Coronary artery (tissue), 2 donors: ENCODE results near the gene SLC24A3.

Experiments used
- DNase-seq: peaks from one replicate; pipeline ENCODE4 v3.0.0-alpha.2; 2017; ENCODE audit warnings: low spot score
- H3K27ac ChIP-seq, 2 donors: fragments of 200-600 bp; sonication (generic); one replicate each; pipeline ENCODE4 v1.5.1; 2016 to 2019
- H3K4me3 ChIP-seq: fragments of 200-600 bp; sonication (generic); 2 replicates; pipeline ENCODE4 v1.5.1; 2016; ENCODE audit warnings: mild to moderate bottlenecking, moderate library complexity
- CTCF ChIP-seq: fragments of 200-600 bp; sonication (generic); IDR thresholded peaks from one replicate; pipeline ENCODE4 v1.5.1; 2019; ENCODE audit warnings: antibody characterized with exemption

The SLC24A3 gene

DNA sequence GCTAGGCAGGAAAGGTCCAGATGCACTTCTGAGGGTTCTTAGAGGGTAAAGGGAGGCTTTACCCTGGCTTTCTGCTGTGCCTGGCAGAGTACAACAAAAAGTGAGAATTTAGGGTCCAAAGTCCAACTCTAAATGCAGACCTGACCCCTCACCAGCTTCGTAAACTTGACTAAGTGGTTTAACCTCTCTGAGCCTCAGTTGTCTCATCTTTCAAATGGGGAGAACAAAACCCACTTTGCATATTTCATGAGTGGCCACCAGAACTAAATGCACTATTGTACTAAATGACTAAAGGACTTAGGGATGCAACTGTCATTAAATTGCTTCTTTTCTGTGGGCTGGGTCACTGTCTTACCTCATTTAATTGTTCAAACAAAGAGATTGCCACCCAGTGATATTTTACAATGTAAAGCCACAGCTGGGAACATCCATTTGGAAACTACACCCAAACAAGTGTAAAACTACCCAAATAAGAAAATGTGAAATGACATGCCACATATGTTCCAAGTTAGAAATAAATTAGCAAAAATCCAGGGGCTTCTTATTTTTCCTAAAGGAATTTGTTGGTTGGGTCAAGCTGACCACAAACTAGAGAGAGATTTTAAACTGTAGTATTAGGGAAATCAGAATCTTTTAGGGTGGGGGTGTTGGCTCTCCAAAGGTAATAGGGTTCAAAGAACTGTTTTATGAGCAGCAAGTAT lies 497.3 kb downstream of the SLC24A3 start:
- Histone ChIP-seq H3K4me3 (no peak overlapping the region), H3K27ac (no peak overlapping the region)
- TF ChIP-seq CTCF, result no peak
- no peak for DNase-seq

GRCh38 chr20:19710336-19711120 lies 498.1 kb downstream of the SLC24A3 start:
- no peak for TF ChIP-seq CTCF
- no peak overlapping the region for H3K27ac ChIP-seq
- no peak overlapping the region for H3K4me3 ChIP-seq
- no peak for DNase-seq

DNA sequence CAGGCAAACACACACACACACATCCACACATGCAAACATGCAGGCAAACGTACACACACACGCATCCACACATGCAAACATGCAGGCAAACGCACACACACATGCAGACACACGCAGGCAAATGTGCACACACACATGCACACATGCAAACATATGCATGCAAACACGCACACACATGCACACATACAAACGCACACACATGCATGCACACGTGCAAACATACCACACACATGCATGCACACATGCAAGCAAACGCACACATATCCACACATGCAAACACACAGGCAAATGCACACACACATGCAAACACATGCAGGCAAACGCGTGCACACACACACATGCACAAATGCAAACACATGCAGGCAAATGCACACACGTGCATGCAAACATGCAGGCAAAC lies 498.7 kb downstream of the SLC24A3 start:
- Histone ChIP-seq H3K27ac (no peak overlapping the region), H3K4me3 (no peak overlapping the region)
- DNase-seq, result peak; percentile 21
- no peak for TF ChIP-seq CTCF

DNA sequence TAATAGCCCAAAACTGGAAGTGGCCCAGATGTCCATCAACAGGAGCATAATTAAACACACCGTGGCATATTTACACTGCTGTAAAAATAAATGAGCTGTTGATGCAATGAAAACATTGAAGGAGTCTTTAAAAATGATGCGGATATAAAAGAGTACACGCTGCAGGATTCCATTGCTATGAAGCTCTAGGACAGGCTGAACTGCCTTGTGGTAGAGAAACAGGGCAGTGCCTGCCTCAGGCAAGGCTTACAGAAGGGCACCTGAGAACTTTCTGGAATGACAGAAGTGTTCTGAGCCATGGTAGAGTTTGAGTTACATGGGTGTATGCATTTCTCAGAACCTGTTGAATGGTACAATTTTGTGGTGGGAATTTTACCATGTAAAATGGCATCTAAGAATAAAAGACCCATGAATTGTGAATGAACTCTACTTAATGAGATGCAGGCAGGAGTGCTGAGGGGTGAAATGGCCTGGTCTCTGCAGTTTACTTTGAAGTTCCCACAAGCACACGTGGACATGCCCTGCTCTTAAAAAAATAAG lies 500.3 kb downstream of the SLC24A3 start:
- no peak for TF ChIP-seq CTCF
- no peak for DNase-seq
- no peak overlapping the region for H3K4me3 ChIP-seq
- H3K27ac ChIP-seq, result no peak overlapping the region

GRCh38 chr20:19713822-19714578 lies 501.6 kb downstream of the SLC24A3 start:
- H3K4me3 ChIP-seq, result no peak overlapping the region
- DNase-seq, result peak; percentile 12

DNA sequence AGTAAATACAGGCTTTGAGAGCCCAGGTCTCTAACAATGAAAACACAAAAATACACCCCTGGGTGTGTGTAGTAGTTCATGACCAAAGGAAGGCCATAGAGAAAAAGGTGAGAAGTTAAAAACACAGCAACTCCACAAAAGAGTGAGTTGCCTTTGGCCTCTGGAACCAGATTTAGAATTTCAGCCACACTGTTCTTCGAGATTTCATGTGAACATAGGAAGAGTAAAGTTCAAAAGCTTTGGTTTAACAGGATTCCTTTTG lies 502.1 kb downstream of the SLC24A3 start:
- TF ChIP-seq CTCF, result no peak
- no peak for DNase-seq
- Histone ChIP-seq H3K4me3 (no peak overlapping the region), H3K27ac (no peak overlapping the region)

More at GRCh38 chr20:19713822-19714578, 501.6 kb downstream of the SLC24A3 start:
- no peak overlapping the region for H3K27ac ChIP-seq
- TF ChIP-seq CTCF, result no peak
